ENCODE measurements around the gene TUBGCP2. TPM values are rescaled to one million over a fixed set of nuclear protein-coding genes. Genes with fewer than 3 reads are reported as not detected.

TUBGCP2 gene
- total and polyA plus RNA-seq, 7 donors: 20.3 to 53.2 (median 33.8) TPM

- no peaks in the 10 kb centered on the region for H3K9me3 ChIP-seq
- H3K4me1 ChIP-seq: peaks cover 26% of the 10 kb centered on the region
- peak overlapping the region; percentile 99 for H3K27ac ChIP-seq
- peaks cover 0 to 37% of the 10 kb centered on the region in 2 donors for H3K36me3 ChIP-seq (ENCODE audit: insufficient read depth in 1 of 2, low read depth in 1 of 2)
- intact Hi-C loops (cut with DNase I): loop anchor here in 1 of 2 donors (2.0 kb wide), 1 partner anchor 48 kb away; no protein-coding TSS in a partner anchor
- WGBS, 3 donors: 26 to 34% (median 28%) methylated on average over 34 to 46 of the region's 46 CpGs
- TF ChIP-seq, protein P1, sequence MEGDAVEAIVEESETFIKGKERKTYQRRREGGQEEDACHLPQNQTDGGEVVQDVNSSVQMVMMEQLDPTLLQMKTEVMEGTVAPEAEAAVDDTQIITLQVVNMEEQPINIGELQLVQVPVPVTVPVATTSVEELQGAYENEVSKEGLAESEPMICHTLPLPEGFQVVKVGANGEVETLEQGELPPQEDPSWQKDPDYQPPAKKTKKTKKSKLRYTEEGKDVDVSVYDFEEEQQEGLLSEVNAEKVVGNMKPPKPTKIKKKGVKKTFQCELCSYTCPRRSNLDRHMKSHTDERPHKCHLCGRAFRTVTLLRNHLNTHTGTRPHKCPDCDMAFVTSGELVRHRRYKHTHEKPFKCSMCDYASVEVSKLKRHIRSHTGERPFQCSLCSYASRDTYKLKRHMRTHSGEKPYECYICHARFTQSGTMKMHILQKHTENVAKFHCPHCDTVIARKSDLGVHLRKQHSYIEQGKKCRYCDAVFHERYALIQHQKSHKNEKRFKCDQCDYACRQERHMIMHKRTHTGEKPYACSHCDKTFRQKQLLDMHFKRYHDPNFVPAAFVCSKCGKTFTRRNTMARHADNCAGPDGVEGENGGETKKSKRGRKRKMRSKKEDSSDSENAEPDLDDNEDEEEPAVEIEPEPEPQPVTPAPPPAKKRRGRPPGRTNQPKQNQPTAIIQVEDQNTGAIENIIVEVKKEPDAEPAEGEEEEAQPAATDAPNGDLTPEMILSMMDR (IDR thresholded peaks at IDR 0.05): no peak
- ATAC-seq (peak; percentile 93 to 96 (median 95)), DNase-seq (peak; percentile 93 to 98)
- no peaks in the 10 kb centered on the region for H3K27me3 ChIP-seq (ENCODE audit: insufficient read depth in 3 of 3, low read length in 2 of 3)
- H3K4me3 ChIP-seq: peak overlapping the region; percentile 97
These were observed 538 bp upstream of the TUBGCP2 start for GRCh38 chr10:133309100-133309719.

- intact Hi-C loops (cut with DNase I): loop anchor here in 1 of 2 donors (2.0 kb wide), 1 partner anchor 47 kb away; no protein-coding TSS in a partner anchor
- Histone ChIP-seq H3K36me3 (ENCODE audit: insufficient read depth in 1 of 2, low read depth in 1 of 2) (peaks cover 0 to 32% of the 10 kb centered on the region in 2 donors), H3K9me3 (no peaks in the 10 kb centered on the region), H3K27me3 (ENCODE audit: insufficient read depth in 3 of 3, low read length in 2 of 3) (no peaks in the 10 kb centered on the region), H3K27ac (peak overlapping the region; percentile 99), H3K4me3 (peak overlapping the region; percentile 97), H3K4me1 (peaks cover 26% of the 10 kb centered on the region)
- TF ChIP-seq, protein P1 (IDR thresholded peaks at IDR 0.05): peak; percentile 52
- ATAC-seq (peak in 2 of 4 donors; percentile 21 to 31), DNase-seq (peak; percentile 59 to 80)
- WGBS, 3 donors: 6 to 8% (median 7%) methylated on average over 25 of the region's 25 CpGs
These were observed 774 bp downstream of the TUBGCP2 start for GRCh38 chr10:133307776-133308420.

DNA sequence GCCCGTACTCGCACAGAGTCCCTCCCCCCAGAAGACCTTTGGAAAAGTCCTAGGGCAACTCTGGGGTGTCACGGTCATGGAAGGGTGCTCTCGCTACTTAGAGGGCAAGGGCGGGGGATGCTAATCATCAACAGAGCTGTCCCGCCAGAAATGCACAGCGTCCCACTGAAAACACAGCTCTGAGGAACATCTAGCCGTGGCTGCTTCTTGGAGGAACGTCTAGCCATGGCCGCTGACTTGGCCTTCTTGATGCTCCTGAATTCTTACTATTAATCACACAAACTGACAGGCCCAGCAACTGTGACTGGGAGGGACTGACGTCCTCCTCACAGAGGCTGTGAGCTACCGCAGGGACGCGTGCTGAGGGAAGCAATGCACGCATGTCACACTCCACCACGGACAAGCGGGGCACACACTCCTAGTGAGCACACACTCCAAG is 1.7 kb downstream of the TUBGCP2 start:
- ATAC-seq (no peak), DNase-seq (no peak)
- Histone ChIP-seq H3K27ac (peak overlapping the region; percentile 99), H3K4me3 (peak overlapping the region; percentile 97), H3K4me1 (peaks cover 26% of the 10 kb centered on the region), H3K9me3 (no peaks in the 10 kb centered on the region), H3K36me3 (ENCODE audit: insufficient read depth in 1 of 2, low read depth in 1 of 2) (peaks cover 0 to 29% of the 10 kb centered on the region in 2 donors), H3K27me3 (ENCODE audit: insufficient read depth in 3 of 3, low read length in 2 of 3) (no peaks in the 10 kb centered on the region)
- intact Hi-C loops (cut with DNase I): no loop called here
- 78 to 85% (median 79%) methylated on average over 17 of the region's 17 CpGs for WGBS, 3 donors
- TF ChIP-seq, protein P1 (IDR thresholded peaks at IDR 0.05): no peak

GRCh38 chr10:133306097-133306476 is 2.6 kb downstream of the TUBGCP2 start:
- Histone ChIP-seq H3K27me3 (ENCODE audit: insufficient read depth in 3 of 3, low read length in 2 of 3) (no peaks in the 10 kb centered on the region), H3K27ac (no peak overlapping the region), H3K4me3 (no peak overlapping the region), H3K4me1 (peaks cover 26% of the 10 kb centered on the region), H3K9me3 (no peaks in the 10 kb centered on the region), H3K36me3 (ENCODE audit: insufficient read depth in 1 of 2, low read depth in 1 of 2) (peaks cover 0 to 26% of the 10 kb centered on the region in 2 donors)
- intact Hi-C loops (cut with DNase I): no loop called here
- WGBS, 3 donors: 84 to 93% (median 92%) methylated on average over 5 of the region's 5 CpGs
- no peak for ATAC-seq
- TF ChIP-seq, protein P1 (IDR thresholded peaks at IDR 0.05): no peak
- no peak for DNase-seq

Data from psoas muscle (tissue), 8 donors.